GM06990 (cell line): ENCODE results near the gene GFER.
A peak's percentile ranks its signal among the peaks of the same experiment; 100 is the strongest.

ENCODE experiments used
- DNase-seq: peaks from one replicate; pipeline ENCODE4 v3.0.0-alpha.2; 2011; ENCODE audit not compliant: insufficient read length; ENCODE audit errors: extremely low read depth
- H3K27me3 ChIP-seq: replicated peaks from 2 replicates; pipeline ENCODE4 v1.6.0; 2011; ENCODE audit warnings: low read length; ENCODE audit not compliant: control insufficient read depth, insufficient read depth
- H3K36me3 ChIP-seq: 2 replicates; pipeline ENCODE4 v1.5.1; 2011; ENCODE audit warnings: low read length; ENCODE audit not compliant: control insufficient read depth, insufficient read depth
- H3K4me3 ChIP-seq: replicated peaks from 2 replicates; pipeline ENCODE4 v1.5.1; 2011; ENCODE audit warnings: low read depth, mild to moderate bottlenecking, control low read depth, low read length
- TF ChIP-seq, protein P1 (sequence below): IDR thresholded peaks from 2 replicates; pipeline ENCODE4 v1.5.1; 2011; ENCODE audit warnings: low read length, control low read depth, mild to moderate bottlenecking, inconsistent platforms; ENCODE audit not compliant: insufficient read depth, poor library complexity, severe bottlenecking

Gene GFER

DNA sequence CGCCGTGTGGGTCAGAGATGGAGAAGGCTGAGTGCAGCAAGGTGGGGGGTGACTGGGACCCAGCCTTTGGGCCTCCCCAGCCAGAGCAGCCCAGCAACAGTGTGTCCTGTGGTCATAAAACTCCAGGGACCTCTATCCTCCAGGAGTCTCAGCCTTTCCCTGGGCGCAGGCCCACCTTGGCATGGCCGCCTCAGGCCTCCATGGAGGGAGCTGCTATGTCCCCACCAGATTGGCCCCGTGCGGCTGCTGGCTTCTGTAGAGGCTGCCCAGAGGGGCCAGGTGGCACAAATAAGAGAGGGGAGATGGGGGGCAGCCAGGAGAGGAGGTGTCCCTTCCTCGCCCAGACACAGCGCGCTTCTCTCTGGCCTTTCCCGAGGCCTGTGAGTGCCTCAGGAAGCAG, 3.2 kb downstream of the GFER start:
- Histone ChIP-seq H3K27me3 (no peaks in the 10 kb centered on the region; the same call in 1 of the 2 replicates), H3K36me3 (peaks cover 11% of the 10 kb centered on the region), H3K4me3 (no peak overlapping the region)
- TF ChIP-seq, protein P1, sequence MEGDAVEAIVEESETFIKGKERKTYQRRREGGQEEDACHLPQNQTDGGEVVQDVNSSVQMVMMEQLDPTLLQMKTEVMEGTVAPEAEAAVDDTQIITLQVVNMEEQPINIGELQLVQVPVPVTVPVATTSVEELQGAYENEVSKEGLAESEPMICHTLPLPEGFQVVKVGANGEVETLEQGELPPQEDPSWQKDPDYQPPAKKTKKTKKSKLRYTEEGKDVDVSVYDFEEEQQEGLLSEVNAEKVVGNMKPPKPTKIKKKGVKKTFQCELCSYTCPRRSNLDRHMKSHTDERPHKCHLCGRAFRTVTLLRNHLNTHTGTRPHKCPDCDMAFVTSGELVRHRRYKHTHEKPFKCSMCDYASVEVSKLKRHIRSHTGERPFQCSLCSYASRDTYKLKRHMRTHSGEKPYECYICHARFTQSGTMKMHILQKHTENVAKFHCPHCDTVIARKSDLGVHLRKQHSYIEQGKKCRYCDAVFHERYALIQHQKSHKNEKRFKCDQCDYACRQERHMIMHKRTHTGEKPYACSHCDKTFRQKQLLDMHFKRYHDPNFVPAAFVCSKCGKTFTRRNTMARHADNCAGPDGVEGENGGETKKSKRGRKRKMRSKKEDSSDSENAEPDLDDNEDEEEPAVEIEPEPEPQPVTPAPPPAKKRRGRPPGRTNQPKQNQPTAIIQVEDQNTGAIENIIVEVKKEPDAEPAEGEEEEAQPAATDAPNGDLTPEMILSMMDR, result no peak
- DNase-seq, result no peak

DNA sequence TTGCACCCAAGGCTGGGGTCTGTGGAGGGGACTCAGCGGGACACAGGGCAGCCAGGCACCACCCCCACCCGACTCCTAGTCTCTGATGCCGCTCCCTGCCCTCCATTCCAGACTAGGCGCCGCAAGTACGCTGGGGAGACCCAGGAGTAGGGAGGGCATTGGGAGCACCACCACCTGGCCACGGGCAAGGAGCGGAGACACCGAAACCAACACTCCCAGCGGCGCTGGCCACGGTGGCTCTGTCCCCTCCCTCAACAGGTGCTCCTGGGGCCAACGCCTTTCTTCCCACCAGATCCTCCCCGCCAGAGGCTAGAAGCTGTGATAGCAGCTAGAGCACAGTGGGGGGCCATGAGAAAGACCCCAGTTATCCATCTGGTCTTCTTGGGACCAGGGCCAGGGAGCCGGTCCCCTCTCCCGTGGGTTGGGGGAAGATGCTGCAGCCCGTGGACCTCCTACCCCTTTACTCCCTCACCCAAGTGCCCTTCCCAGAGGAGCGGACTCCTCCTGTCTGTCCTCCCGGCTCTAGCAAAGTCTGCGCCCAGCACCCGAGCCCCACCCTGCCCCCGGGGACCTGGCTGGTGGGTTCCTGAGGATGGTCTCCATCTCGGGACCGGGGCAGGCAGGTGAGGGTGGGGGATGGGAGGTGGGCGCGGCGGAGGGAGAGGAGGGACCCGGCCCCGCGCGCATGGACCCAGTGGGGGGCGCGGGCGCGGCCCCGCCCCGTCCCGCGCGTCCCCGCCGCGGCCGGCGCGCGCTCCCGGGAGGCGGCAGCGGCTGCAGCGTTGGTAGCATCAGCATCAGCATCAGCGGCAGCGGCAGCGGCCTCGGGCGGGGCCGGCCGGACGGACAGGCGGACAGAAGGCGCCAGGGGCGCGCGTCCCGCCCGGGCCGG, 5.5 kb downstream of the GFER start, which contains the start of gene SYNGR3:
SYNGR3 (plus strand) TSS at position 762 of the 892 bp plus-strand sequence. CDS start 133 bp downstream, outside the sequence.
- H3K4me3 ChIP-seq, result peak within 1 kb of the TSS; percentile 61
- TF ChIP-seq, protein P1, result no peak
- no peaks in the 10 kb centered on the region for H3K27me3 ChIP-seq
- H3K36me3 ChIP-seq, result peaks cover 11% of the 10 kb centered on the region
- DNase-seq, result no peak

DNA sequence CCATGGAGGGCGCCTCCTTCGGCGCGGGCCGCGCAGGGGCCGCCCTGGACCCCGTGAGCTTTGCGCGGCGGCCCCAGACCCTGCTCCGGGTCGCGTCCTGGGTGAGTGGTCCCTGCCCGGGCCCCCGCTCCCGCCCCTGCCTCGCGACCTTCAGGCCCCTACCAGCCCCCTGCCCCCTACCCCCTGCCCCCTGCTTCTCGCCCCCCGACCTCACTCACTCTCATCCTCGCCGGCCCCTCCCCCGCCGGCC, 6.0 kb downstream of the GFER start:
- DNase-seq, result no peak
- Histone ChIP-seq H3K36me3 (peaks cover 11% of the 10 kb centered on the region), H3K27me3 (no peaks in the 10 kb centered on the region), H3K4me3 (peak overlapping the region; percentile 61)
- TF ChIP-seq, protein P1, result no peak

DNA sequence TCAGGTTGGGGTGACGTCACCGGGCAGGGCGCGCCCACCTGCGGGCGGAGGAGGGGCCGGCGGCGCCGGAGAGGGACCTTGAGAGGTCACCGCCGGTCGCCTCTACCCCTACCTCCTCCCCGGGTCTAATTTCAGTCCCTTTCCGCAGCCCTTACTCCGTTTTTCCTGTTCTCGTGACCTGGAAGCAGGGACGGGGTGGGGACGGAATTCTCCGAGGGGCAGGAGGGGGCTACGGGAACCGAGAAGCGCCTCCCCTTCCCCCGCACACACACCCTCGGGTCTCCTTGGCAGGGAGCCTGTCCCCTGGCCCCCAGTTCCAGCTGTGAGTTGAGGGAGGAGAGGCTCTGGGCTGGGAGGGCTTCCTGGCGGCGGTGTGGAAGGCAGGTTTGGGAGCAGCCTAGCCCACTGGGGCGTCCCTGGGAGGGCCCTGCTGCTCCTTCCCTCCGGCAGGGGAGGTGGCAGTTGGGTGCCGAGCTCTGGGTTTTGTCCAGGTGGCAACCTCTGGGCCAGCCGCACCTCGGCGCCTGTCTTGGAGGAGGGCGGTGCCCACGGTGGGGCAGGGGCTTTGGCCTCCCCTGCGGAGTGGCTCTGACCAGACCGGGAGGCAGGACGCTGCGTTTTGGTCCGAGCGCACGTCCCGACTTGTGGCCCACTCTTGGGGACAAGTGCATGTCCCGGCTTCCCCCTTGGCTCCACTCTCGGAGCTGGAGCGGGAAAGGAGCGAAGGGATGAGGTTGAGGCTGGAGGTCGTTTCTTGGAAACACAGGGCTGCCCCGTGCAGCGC, 6.5 kb downstream of the GFER start:
- H3K4me3 ChIP-seq, result peak overlapping the region; percentile 61
- no peak for DNase-seq

DNA sequence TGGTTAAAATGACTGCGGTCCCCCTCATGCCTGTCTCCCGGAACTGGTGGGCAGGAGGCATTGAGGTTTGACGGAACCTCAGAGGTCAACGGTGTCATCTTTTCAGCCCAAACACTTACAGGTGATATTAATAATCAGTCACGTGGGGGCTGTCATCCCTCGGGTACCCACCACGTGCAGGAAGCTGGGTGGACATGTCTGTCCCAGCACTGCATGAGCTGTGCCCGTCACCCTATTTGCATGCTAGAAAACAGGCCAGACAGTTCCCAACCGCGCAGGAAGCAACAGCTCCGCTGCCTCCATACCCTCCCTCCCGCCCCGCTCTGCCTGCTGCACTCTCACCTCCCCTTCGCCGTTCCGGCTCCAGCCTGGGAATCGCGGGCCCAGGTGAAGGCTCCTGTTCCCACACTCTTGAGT, 7.2 kb downstream of the GFER start:
- H3K4me3 ChIP-seq, result peak overlapping the region; percentile 61

More for the DNA sequence above, 6.5 kb downstream of the GFER start:
- Histone ChIP-seq H3K36me3 (peaks cover 11% of the 10 kb centered on the region), H3K27me3 (no peaks in the 10 kb centered on the region)
- TF ChIP-seq, protein P1, result no peak

More for the DNA sequence above, 7.2 kb downstream of the GFER start:
- peak; percentile 76 for DNase-seq
- Histone ChIP-seq H3K36me3 (peaks cover 5% of the 10 kb centered on the region), H3K27me3 (no peaks in the 10 kb centered on the region)
- TF ChIP-seq, protein P1, result no peak
